Esophagus muscularis mucosa (tissue), 4 donors: Measurements from ENCODE around the gene ERBB2. TPM values are rescaled to one million over a fixed set of nuclear protein-coding genes. Genes with fewer than 3 reads are reported as not detected.

Experiments used
- DNase-seq: peaks from one replicate; pipeline ENCODE4 v3.0.0-alpha.2; 2017; ENCODE audit errors: extremely low spot score
- H3K27ac ChIP-seq, 4 donors: fragments of 200-600 bp; sonication (generic); replicated peaks in 1 of 4; 1 replicate in 3 of 4; 2 replicates in 1 of 4; pipeline ENCODE4 v1.5.1; 2016 to 2019; ENCODE audit warnings: mild to moderate bottlenecking in 1 of 4
- H3K27me3 ChIP-seq, 4 donors: fragments of 200-600 bp; sonication (generic); one replicate each; pipeline versions ENCODE4 v1.5.1 to v1.6.0; 2016 to 2019
- H3K36me3 ChIP-seq, 4 donors: fragments of 200-600 bp; sonication (generic); one replicate each; pipeline ENCODE4 v1.5.1; 2016 to 2019
- H3K4me1 ChIP-seq, 4 donors: fragments of 200-600 bp; sonication (generic); one replicate each; pipeline ENCODE4 v1.5.1; 2016 to 2019
- H3K4me3 ChIP-seq, 4 donors: fragments of 200-600 bp; sonication (generic); 1 replicate in 2 of 4; 2 replicates in 2 of 4; pipeline ENCODE4 v1.5.1; 2016 to 2019; ENCODE audit warnings: mild to moderate bottlenecking in 4 of 4, moderate library complexity in 1 of 4
- H3K9me3 ChIP-seq, 4 donors: fragments of 200-600 bp; sonication (generic); 1 replicate in 3 of 4; 2 replicates in 1 of 4; pipeline ENCODE4 v1.5.1; 2016 to 2019
- CTCF ChIP-seq, 3 experiments: fragments of 200-600 bp in 2 of 3; fragments of 450-650 bp in 1 of 3; sonication (generic) in 2 of 3; IDR thresholded peaks; one replicate each; pipeline ENCODE4 v1.5.1; 2017 to 2019; ENCODE audit warnings: antibody characterized with exemption in 3 of 3, mild to moderate bottlenecking in 2 of 3, moderate library complexity in 1 of 3
- EP300 ChIP-seq: sonication (generic); formaldehyde crosslinking; IDR thresholded peaks from one replicate; pipeline ENCODE4 v1.6.1; 2017; ENCODE audit warnings: antibody characterized with exemption
- POLR2A ChIP-seq: fragments of 450-650 bp; IDR thresholded peaks from one replicate; pipeline ENCODE4 v1.6.1; 2017; ENCODE audit warnings: antibody characterized with exemption, moderate library complexity, mild to moderate bottlenecking, low read depth
- POLR2AphosphoS5 ChIP-seq, 2 donors: sonication (generic); formaldehyde crosslinking; IDR thresholded peaks; one replicate each; pipeline ENCODE4 v1.6.1; 2017; ENCODE audit warnings: antibody characterized with exemption in 2 of 2
- WGBS: methylation state at CpG from one replicate; pipeline ENCODE4 v1.1.5; 2018; 5-methylcytosine and 5-hydroxymethylcytosine counted together
- intact Hi-C: fragments of 100-400 bp; cut with DNase I; formaldehyde crosslinking; loops from one replicate; pipeline ENCODE4 v1.15.1; 2023
- total RNA-seq, 4 donors: library from RNA; depleted of rRNA; stranded (reverse); fragments of >200 nt; gene quantifications; one replicate each; pipeline versions ENCODE4 v1.1.0 to v1.2.1, GENCODE V29; 2016

ERBB2 gene
- total RNA-seq, 4 donors from 2014 or later, result 36.8 to 67.7 (median 57.7) TPM

- no peak for DNase-seq
- H3K27ac ChIP-seq, result no peak overlapping the region
- peaks cover 0 to 8% (median 0%) of the 10 kb centered on the region in 4 donors for H3K27me3 ChIP-seq
- H3K4me1 ChIP-seq, result peaks cover 20 to 26% (median 24%) of the 10 kb centered on the region in 4 donors
- no peak overlapping the region for H3K4me3 ChIP-seq
- H3K9me3 ChIP-seq, result no peaks in the 10 kb centered on the region
- no peak for TF ChIP-seq EP300
- H3K36me3 ChIP-seq, result no peaks in the 10 kb centered on the region
- 70% methylated on average over 5 of the region's 5 CpGs for WGBS
- intact Hi-C loops, result loop anchor here (5.0 to 10.0 kb wide), 2 partner anchors 114 to 204 kb away; partner anchors contain the start of gene STARD3
Measured at GRCh38 chr17:39751016-39751543, 51.2 kb downstream of the ERBB2 start.

- Histone ChIP-seq H3K9me3 (no peaks in the 10 kb centered on the region), H3K27me3 (peaks cover 0 to 8% (median 0%) of the 10 kb centered on the region in 4 donors), H3K4me1 (peaks cover 20 to 26% (median 24%) of the 10 kb centered on the region in 4 donors), H3K36me3 (no peaks in the 10 kb centered on the region), H3K27ac (no peak overlapping the region), H3K4me3 (no peak overlapping the region)
- 65% methylated on average over 7 of the region's 10 CpGs for WGBS
- intact Hi-C loops, result loop anchor here (5.0 to 10.0 kb wide), 2 partner anchors 114 to 203 kb away; partner anchors contain the start of gene STARD3
- no peak for TF ChIP-seq POLR2AphosphoS5 (IDR thresholded peaks at IDR 0.05)
- TF ChIP-seq POLR2A, result no peak
- TF ChIP-seq CTCF (IDR thresholded peaks at IDR 0.05), result no peak
- no peak for TF ChIP-seq EP300
- no peak for DNase-seq
Measured at GRCh38 chr17:39751637-39752036, 51.8 kb downstream of the ERBB2 start.

GRCh38 chr17:39752241-39752881 lies 52.5 kb downstream of the ERBB2 start:
- no peak for DNase-seq
- no peaks in the 10 kb centered on the region for H3K9me3 ChIP-seq
- H3K4me1 ChIP-seq, result peaks cover 20 to 26% (median 24%) of the 10 kb centered on the region in 4 donors
- H3K36me3 ChIP-seq, result no peaks in the 10 kb centered on the region
- 86% methylated on average over 13 of the region's 13 CpGs for WGBS
- TF ChIP-seq POLR2A, result no peak
- H3K4me3 ChIP-seq, result no peak overlapping the region
- no peak overlapping the region for H3K27ac ChIP-seq
- peaks cover 0 to 8% (median 0%) of the 10 kb centered on the region in 4 donors for H3K27me3 ChIP-seq
- intact Hi-C loops, result loop anchor here (5.0 to 10.0 kb wide), 2 partner anchors 115 to 202 kb away; partner anchors contain the start of gene STARD3

- 43% methylated on average over 5 of the region's 55 CpGs for WGBS
- H3K9me3 ChIP-seq, result no peaks in the 10 kb centered on the region
- peaks cover 20 to 26% (median 24%) of the 10 kb centered on the region in 4 donors for H3K4me1 ChIP-seq
- peak overlapping the region; percentile 75 to 86 (median 82) for H3K4me3 ChIP-seq
- no peaks in the 10 kb centered on the region for H3K36me3 ChIP-seq
- TF ChIP-seq POLR2A (no peak), CTCF (IDR thresholded peaks at IDR 0.05) (no peak), POLR2AphosphoS5 (IDR thresholded peaks at IDR 0.05) (no peak)
- intact Hi-C loops, result loop anchor here (1.0 to 10.0 kb wide), 3 partner anchors 116 to 201 kb away; partner anchors contain the start of gene STARD3
- peak overlapping the region; percentile 89 to 97 (median 94) for H3K27ac ChIP-seq
- peaks cover 0 to 8% (median 0%) of the 10 kb centered on the region in 4 donors for H3K27me3 ChIP-seq
- no peak for DNase-seq
Measured at GRCh38 chr17:39753514-39754160, 53.8 kb downstream of the ERBB2 start.

- Histone ChIP-seq H3K4me1 (peaks cover 20 to 26% (median 24%) of the 10 kb centered on the region in 4 donors), H3K9me3 (no peaks in the 10 kb centered on the region), H3K36me3 (no peaks in the 10 kb centered on the region), H3K4me3 (peak overlapping the region; percentile 75 to 86 (median 82)), H3K27me3 (peaks cover 0 to 12% (median 0%) of the 10 kb centered on the region in 4 donors), H3K27ac (peak overlapping the region; percentile 89 to 97 (median 94))
- WGBS, result 0% methylated on average over 15 of the region's 91 CpGs
- intact Hi-C loops, result loop anchor here (1.0 to 10.0 kb wide), 3 partner anchors 117 to 200 kb away; partner anchors contain the start of gene STARD3
- TF ChIP-seq CTCF (IDR thresholded peaks at IDR 0.05) (peak; percentile 98 to 99 (median 99)), POLR2A (no peak), POLR2AphosphoS5 (IDR thresholded peaks at IDR 0.05) (peak; percentile 83 to 87)
- peak; percentile 98 for DNase-seq
Measured at GRCh38 chr17:39754161-39754957, 54.5 kb downstream of the ERBB2 start.
